Tibial nerve (tissue), 4 donors: ENCODE measurements around the gene TP53I11. TPM values are rescaled to one million over a fixed set of nuclear protein-coding genes. Genes with fewer than 3 reads are reported as not detected.

ENCODE experiments used
- DNase-seq, 2 donors: peaks; one replicate each; pipeline ENCODE4 v3.0.0-alpha.2; 2019; ENCODE audit warnings: low spot score in 2 of 2
- H3K27ac ChIP-seq, 4 donors: fragments of 200-600 bp; sonication (generic) in 3 of 4; one replicate each; pipeline ENCODE4 v1.5.1; 2017 to 2019; ENCODE audit warnings: mild to moderate bottlenecking in 1 of 4
- H3K27me3 ChIP-seq, 2 donors: fragments of 200-600 bp; sonication (generic) in 1 of 2; one replicate each; pipeline versions ENCODE4 v1.5.1 to v1.6.0; 2017 to 2019
- H3K36me3 ChIP-seq, 3 donors: fragments of 200-600 bp; sonication (generic); one replicate each; pipeline ENCODE4 v1.5.1; 2018 to 2019
- H3K4me1 ChIP-seq, 4 donors: fragments of 200-600 bp; sonication (generic) in 3 of 4; one replicate each; pipeline ENCODE4 v1.5.1; 2017 to 2019
- H3K4me3 ChIP-seq, 4 donors: fragments of 200-600 bp; sonication (generic) in 3 of 4; one replicate each; pipeline ENCODE4 v1.5.1; 2017 to 2019; ENCODE audit warnings: mild to moderate bottlenecking in 1 of 4, moderate library complexity in 1 of 4
- H3K9me3 ChIP-seq, 4 donors: fragments of 200-600 bp; sonication (generic) in 3 of 4; one replicate each; pipeline ENCODE4 v1.5.1; 2017 to 2019
- EP300 ChIP-seq, 2 donors: sonication (generic); formaldehyde crosslinking; IDR thresholded peaks; one replicate each; pipeline ENCODE4 v1.6.1; 2017; ENCODE audit warnings: antibody characterized with exemption in 2 of 2, mild to moderate bottlenecking in 1 of 2
- POLR2A ChIP-seq, 2 donors: fragments of 450-650 bp; IDR thresholded peaks; one replicate each; pipeline ENCODE4 v1.6.1; 2017; ENCODE audit warnings: antibody characterized with exemption in 2 of 2, mild to moderate bottlenecking in 2 of 2, moderate library complexity in 2 of 2
- WGBS, 2 donors: methylation state at CpG; one replicate each; pipeline ENCODE4 v1.1.5; 2018; 5-methylcytosine and 5-hydroxymethylcytosine counted together
- total RNA-seq, 4 donors: library from RNA; depleted of rRNA; stranded (reverse); fragments of >200 nt; gene quantifications; one replicate each; pipeline ENCODE4 v1.1.0, GENCODE V29; 2016
- TF ChIP-seq, protein P1 (sequence below), 5 experiments: fragments of 200-600 bp in 3 of 5; fragments of 450-650 bp in 2 of 5; sonication (generic) in 3 of 5; IDR thresholded peaks; one replicate each; pipeline ENCODE4 v1.5.1; 2016 to 2019; ENCODE audit warnings: antibody characterized with exemption in 5 of 5, mild to moderate bottlenecking in 3 of 5, moderate library complexity in 2 of 5

TP53I11 gene
- total RNA-seq, 4 donors from 2014 or later = 50.7 to 133 (median 60.6) TPM

DNA sequence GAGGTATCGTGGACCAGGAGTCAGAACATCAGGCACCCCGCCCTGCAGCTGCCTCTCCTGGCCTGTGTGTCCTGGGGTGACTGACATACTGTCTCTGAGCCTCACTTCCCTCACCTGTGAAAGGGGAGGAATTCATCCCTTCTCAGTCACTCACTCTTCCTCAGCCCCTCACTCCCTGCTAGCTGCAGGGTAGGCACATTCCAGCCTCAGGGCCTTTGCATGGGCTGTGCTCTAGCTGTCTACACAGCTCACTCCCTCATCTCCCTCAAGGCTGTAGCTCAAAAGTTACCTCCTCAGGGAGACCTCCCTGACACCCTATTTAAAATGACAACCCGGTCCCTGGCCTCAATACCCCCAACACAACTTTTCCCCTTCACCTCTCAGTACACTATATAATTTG lies 2.5 kb downstream of the TP53I11 start:
- Histone ChIP-seq H3K4me3 (no peak overlapping the region), H3K27ac (no peak overlapping the region), H3K27me3 (peaks cover 0 to 7% of the 10 kb centered on the region in 2 donors), H3K9me3 (no peaks in the 10 kb centered on the region), H3K4me1 (peaks cover 0 to 67% (median 16%) of the 10 kb centered on the region in 4 donors), H3K36me3 (no peaks in the 10 kb centered on the region)
- 93 to 95% methylated on average over 3 of the region's 3 CpGs for WGBS, 2 donors
- DNase-seq = no peak
- TF ChIP-seq EP300 (IDR thresholded peaks at IDR 0.05) (no peak), POLR2A (IDR thresholded peaks at IDR 0.05) (no peak)
- TF ChIP-seq, protein P1, sequence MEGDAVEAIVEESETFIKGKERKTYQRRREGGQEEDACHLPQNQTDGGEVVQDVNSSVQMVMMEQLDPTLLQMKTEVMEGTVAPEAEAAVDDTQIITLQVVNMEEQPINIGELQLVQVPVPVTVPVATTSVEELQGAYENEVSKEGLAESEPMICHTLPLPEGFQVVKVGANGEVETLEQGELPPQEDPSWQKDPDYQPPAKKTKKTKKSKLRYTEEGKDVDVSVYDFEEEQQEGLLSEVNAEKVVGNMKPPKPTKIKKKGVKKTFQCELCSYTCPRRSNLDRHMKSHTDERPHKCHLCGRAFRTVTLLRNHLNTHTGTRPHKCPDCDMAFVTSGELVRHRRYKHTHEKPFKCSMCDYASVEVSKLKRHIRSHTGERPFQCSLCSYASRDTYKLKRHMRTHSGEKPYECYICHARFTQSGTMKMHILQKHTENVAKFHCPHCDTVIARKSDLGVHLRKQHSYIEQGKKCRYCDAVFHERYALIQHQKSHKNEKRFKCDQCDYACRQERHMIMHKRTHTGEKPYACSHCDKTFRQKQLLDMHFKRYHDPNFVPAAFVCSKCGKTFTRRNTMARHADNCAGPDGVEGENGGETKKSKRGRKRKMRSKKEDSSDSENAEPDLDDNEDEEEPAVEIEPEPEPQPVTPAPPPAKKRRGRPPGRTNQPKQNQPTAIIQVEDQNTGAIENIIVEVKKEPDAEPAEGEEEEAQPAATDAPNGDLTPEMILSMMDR (IDR thresholded peaks at IDR 0.05) = no peak

DNA sequence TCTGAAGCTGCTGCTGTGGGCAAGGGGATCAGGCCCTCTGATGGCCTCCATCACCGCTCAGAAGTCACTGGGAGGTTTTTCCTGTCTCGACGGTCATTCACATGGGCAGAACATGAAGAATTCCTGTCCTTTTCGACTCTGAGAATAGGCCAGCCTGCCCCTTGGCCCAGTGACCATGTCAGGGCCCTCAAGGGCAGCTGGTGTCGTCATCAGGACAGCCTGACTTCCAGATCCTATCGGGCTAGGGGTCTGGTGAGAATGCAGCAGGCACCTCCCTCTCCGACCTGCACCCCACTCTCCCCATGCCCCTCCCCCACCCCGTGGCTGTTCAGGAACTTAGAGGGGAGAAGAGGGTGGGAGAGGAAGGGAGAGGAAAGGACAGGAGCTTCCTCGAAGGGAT lies 3.6 kb downstream of the TP53I11 start:
- 37 to 42% methylated on average over 7 to 9 of the region's 9 CpGs for WGBS, 2 donors
- peak overlapping the region in 3 of 4 donors; percentile 54 to 59 (median 55) for H3K27ac ChIP-seq
- no peaks in the 10 kb centered on the region for H3K9me3 ChIP-seq
- no peak overlapping the region for H3K4me3 ChIP-seq
- no peaks in the 10 kb centered on the region for H3K36me3 ChIP-seq
- TF ChIP-seq, protein P1 (IDR thresholded peaks at IDR 0.05) = no peak
- TF ChIP-seq POLR2A (IDR thresholded peaks at IDR 0.05) = no peak
- no peak for DNase-seq
- H3K4me1 ChIP-seq = peaks cover 0 to 75% (median 20%) of the 10 kb centered on the region in 4 donors
- peaks cover 0 to 7% of the 10 kb centered on the region in 2 donors for H3K27me3 ChIP-seq

DNA sequence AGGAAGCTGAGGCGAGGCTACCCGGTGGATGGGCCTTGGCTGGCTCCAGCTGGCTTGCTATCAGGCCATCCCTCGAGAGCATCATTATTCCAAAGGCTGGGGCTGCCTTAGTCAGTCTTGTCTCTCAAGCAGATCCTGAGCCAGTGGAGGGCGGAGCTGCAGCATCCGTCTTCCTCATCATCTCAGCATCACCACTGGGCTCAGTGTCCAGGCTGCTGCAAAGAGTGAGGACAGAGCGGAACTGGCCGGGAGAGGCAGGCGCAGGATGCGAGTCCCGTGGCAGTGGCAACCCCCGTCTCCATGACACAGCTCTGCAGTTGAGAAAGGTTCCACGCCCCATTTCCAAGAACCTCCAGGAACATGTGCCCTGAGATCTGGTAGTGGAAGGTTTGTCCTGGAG lies 4.4 kb downstream of the TP53I11 start:
- H3K4me1 ChIP-seq = peaks cover 0 to 80% (median 20%) of the 10 kb centered on the region in 4 donors
- H3K36me3 ChIP-seq = no peaks in the 10 kb centered on the region
- TF ChIP-seq POLR2A (IDR thresholded peaks at IDR 0.05) (no peak), EP300 (IDR thresholded peaks at IDR 0.05) (no peak)
- TF ChIP-seq, protein P1 (IDR thresholded peaks at IDR 0.05) = no peak
- no peak overlapping the region for H3K4me3 ChIP-seq
- peaks cover 0 to 7% of the 10 kb centered on the region in 2 donors for H3K27me3 ChIP-seq
- H3K9me3 ChIP-seq = no peaks in the 10 kb centered on the region
- no peak overlapping the region for H3K27ac ChIP-seq
- DNase-seq = peak; percentile 49 to 57
- 70 to 78% methylated on average over 7 to 10 of the region's 12 CpGs for WGBS, 2 donors

DNA sequence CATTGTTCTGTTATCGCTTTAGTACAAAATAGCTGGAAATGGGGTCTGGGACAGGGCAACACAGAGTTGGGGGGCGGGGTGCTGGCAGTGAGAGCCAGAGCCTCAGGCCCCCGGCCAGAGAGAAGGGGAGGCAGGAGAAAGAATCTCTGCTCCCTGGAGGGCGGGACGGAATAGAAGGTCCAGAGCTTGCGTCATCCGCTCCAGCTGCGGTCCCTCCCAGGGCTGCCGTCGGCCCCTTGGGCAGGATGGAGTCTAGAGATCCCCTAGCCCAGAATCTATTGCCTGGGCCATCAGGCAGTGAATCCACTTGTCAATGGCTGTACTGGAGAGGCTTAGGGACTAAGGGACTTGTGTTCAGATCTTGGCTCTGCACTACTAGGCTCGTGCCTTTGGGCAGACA lies 5.0 kb downstream of the TP53I11 start:
- no peak for DNase-seq
- H3K36me3 ChIP-seq = no peaks in the 10 kb centered on the region
- TF ChIP-seq POLR2A (IDR thresholded peaks at IDR 0.05) (no peak), EP300 (IDR thresholded peaks at IDR 0.05) (no peak)
- TF ChIP-seq, protein P1 (IDR thresholded peaks at IDR 0.05) = no peak
- H3K4me3 ChIP-seq = no peak overlapping the region
- H3K27me3 ChIP-seq = peaks cover 0 to 7% of the 10 kb centered on the region in 2 donors
- H3K4me1 ChIP-seq = peaks cover 0 to 80% (median 20%) of the 10 kb centered on the region in 4 donors
- no peak overlapping the region for H3K27ac ChIP-seq
- H3K9me3 ChIP-seq = no peaks in the 10 kb centered on the region
- WGBS, 2 donors = 45 to 49% methylated on average over 11 of the region's 11 CpGs

DNA sequence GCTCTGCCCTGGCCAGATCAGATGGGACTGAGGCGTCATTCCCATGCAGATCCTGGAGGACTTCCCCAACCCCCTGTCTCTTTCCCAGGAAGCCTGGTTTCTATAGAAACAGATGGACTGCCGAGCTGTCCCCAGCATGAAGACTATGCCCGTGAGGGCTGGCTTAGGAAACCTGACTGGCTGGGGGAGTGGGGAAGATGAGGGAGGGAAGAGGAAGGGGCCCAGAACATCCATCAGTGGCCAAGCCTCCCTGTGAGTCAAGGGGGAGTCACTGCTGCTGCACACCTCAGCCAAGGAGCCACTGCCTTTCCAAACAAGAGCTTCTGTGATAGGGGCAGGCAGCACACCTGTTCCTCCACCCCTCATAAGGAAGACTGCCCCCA lies 5.8 kb downstream of the TP53I11 start:
- no peaks in the 10 kb centered on the region for H3K36me3 ChIP-seq
- H3K4me1 ChIP-seq = peaks cover 0 to 82% (median 20%) of the 10 kb centered on the region in 4 donors
- no peak for DNase-seq
- H3K9me3 ChIP-seq = no peaks in the 10 kb centered on the region
- TF ChIP-seq EP300 (IDR thresholded peaks at IDR 0.05) (no peak), POLR2A (IDR thresholded peaks at IDR 0.05) (no peak)
- TF ChIP-seq, protein P1 (IDR thresholded peaks at IDR 0.05) = no peak
- no peak overlapping the region for H3K4me3 ChIP-seq
- 42 to 58% methylated on average over 3 of the region's 3 CpGs for WGBS, 2 donors
- no peak overlapping the region for H3K27ac ChIP-seq
- peaks cover 0 to 7% of the 10 kb centered on the region in 2 donors for H3K27me3 ChIP-seq
